Subcutaneous adipose tissue (tissue), 4 donors: Measurements from ENCODE around the gene HRG. TPM values are rescaled to one million over a fixed set of nuclear protein-coding genes. Genes with fewer than 3 reads are reported as not detected.

Source experiments
- CTCF ChIP-seq: fragments of 450-650 bp; IDR thresholded peaks from one replicate; pipeline ENCODE4 v1.5.1; 2016; ENCODE audit warnings: low read depth, mild to moderate bottlenecking, control low read depth, antibody characterized with exemption, moderate library complexity
- total RNA-seq, 4 donors: library from RNA; depleted of rRNA; stranded (reverse); fragments of >200 nt; gene quantifications; one replicate each; pipeline ENCODE4 v1.1.0, GENCODE V29; 2016

Gene HRG
- total RNA-seq, 4 donors from 2014 or later = not detected

DNA sequence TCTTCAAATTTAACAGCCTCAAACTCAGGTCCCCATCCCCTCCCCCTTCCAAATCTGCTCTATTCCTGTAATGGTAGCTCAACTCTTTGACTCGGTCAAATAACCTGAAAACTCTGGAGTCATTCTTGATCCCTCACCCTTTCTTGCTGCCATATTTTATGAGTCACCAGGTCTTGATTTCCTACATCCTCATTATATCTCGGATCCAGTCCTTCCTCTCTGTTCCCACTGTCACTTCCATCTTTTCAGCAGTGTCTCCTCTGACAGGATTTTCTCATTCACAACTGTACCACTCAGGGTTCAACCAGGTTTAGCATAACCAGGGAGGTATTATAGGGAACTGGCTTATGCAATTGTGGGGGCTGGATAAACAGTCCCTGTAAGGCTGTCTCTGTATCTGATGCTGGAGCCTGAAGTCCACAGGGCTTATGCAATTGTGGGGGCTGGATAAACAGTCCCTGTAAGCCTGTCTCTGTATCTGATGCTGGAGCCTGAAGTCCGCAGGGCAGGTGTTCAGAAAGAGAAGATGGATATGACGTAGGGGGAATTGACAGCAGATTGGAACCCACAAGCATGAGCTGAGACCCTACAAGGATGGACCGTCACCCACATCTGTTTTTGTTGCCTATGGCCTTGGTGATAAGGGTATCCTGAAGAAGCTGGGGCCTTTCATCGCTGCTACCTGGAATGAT is 34.7 kb upstream of the HRG start:
- no peak for TF ChIP-seq CTCF

DNA sequence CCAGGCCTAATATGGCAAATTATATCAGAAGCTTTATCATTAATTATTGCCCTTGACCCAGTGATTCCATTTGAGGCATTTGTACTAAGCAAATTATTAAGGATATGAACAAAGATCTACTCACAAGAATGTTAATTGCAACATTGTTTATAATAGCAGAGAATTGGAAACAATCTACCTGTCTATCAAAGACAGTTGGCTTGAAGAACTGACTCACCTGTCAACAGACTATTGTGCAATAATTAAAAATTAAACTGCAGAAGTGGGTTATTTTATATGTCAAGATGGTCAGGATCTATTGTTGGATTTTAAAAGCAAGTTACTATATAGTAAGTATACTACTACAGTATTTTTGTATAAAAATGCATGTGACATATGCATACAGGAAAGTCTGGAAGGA is 32.3 kb upstream of the HRG start:
- no peak for TF ChIP-seq CTCF

GRCh38 chr3:186635532-186635931 is 30.3 kb upstream of the HRG start:
- no peak for TF ChIP-seq CTCF

DNA sequence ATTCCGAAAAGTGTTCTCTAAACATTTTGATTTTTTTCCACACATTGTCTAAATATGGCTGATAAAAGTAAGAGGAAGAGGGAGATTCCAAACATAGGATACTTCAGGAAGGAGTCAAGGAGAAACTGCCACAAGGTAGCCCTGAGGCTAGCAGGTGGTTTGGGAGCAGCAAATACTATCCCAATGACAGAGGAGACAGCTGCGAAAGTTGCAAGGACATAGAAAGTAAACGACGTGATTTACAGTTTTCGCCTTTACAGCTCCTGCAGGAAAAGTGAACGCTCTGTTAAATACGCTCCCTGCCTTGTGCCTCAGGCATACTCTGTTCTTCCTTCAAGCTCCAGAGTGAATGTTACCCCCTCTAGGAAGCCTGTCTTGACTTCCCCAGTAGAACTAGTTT is 29.3 kb upstream of the HRG start:
- TF ChIP-seq CTCF = no peak

GRCh38 chr3:186637686-186638085 is 28.1 kb upstream of the HRG start:
- TF ChIP-seq CTCF = no peak

DNA sequence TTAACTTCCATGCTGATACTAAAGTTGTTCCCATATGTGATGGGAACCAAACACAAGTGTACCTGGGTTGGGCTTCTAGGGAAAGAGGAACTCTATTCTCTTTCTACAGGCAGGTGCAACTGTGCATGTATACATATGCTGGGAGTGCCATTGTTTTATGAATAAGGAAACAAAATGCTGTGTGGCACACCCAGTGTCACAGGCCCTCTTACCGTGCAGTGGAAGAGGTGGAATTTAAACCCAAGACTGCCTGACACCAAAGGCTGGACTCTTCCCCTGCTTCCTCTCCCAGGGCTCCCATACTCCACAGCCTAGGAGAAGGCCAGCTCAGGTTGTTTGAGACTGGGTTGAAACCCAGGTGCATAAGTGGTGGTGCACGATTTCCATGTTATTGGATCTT is 27.6 kb upstream of the HRG start:
- no peak for TF ChIP-seq CTCF

GRCh38 chr3:186639778-186640472 is 25.9 kb upstream of the HRG start, which contains the start of gene FETUB:
Gene FETUB, plus strand, starts transcription at chr3:186640399. Its CDS starts 62 bp downstream, at chr3:186640461.
- no peak for TF ChIP-seq CTCF
